Inflammatory macrophage (primary cell): Measurements from ENCODE around the gene ZNF534.
"Not testable (repeated sequence)": the region's sequence is repeated elsewhere in the genome, so short reads cannot be mapped to it uniquely, and the experiment has no call there.

Source experiments
- DNase-seq, 2 donors: peaks; one replicate each; pipeline ENCODE4 v3.0.0-alpha.2; 2020 to 2022

Gene ZNF534

DNA sequence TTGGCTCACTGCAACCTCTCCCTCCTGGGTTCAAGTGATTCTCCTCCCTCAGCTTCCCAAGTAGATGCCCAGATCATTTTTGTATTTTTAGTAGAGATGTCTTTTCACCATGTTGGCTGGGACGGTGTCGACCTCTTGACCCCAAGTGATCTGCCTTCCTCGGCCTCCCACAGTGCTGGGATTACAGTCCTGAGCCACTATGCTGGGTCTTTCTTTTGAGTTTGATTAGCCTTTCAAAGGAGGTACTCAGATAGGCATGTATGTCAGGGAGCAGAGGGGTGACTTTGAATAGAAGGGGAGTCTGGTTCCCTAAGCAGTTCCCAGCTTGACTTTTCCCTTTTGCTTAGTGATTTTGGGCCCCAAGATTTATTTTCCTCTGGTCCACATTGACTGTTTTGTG is 71.5 kb downstream of the ZNF534 start:
- DNase-seq = not testable (repeated sequence)

DNA sequence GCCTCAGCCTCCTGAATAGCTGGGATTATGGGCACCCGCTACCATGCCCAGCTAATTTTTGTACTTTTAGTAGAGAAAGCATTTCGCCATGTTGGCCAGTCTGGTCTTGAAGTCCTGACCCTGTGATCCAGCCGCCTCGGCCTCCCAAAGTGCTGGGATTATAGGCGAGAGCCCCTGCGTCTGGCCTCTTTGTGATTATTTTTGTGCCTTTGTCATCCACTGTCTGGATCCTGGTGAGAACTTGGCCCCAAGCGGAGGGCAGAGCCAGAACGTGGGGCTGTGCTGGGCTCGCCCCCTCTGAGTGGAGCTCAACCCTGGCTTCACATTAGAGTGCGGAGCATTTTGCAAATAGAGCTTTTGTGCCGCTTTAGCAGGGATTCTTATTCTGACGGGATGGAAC is 72.0 kb downstream of the ZNF534 start:
- not testable (repeated sequence) for DNase-seq
